Measurements from ENCODE around the gene CFAP107.

The CFAP107 gene

DNA sequence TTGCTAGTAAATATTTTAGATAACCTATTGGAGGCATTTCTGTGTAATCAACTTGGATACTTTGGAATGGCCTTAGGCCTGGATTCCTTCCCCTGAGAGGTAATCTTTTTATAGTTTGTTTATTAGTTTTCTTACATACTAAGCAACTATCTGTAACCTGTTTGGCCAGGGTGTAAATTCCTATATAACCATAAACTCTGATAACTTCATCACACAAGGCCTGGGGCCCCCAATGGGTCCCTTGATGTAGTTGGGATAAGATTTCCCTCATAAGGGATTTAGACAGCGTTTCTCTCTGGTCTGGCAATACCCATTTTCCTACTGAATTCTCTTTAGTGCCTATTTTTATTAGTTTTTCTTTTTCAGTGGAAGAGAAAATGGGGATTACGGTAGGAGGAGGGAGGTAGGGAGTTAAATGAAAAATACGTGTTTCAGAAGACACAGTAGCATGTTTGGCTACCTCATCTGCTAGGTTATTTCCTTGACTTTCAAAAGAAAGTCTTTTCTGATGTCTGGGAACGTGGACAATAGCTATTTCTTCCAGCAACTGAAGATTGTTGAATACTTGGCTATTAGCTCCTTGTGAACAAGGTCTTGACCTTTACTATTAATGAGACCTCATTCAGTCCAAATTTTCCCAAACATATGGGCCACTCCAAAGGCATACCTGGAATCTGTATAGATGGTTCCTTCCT, 37.5 kb upstream of the CFAP107 start:
- H3K23ac ChIP-seq (ENCODE audit: low read length): no peak overlapping the region
- DNase-seq: no peak
- H3K56ac ChIP-seq (ENCODE audit: low read length): no peak overlapping the region
- H3K4me2 ChIP-seq (ENCODE audit: low read length): no peak overlapping the region
- no peak overlapping the region for H3K4me3 ChIP-seq (ENCODE audit: low read length)
- H2AK5ac ChIP-seq (ENCODE audit: low read length): no peak overlapping the region
- H3K36me3 ChIP-seq (ENCODE audit: control insufficient read depth, insufficient read depth, low read length): no peaks in the 10 kb centered on the region
- H2BK120ac ChIP-seq (ENCODE audit: low read depth, low read length): no peak overlapping the region
- no peaks in the 10 kb centered on the region for H3K79me1 ChIP-seq (ENCODE audit: low read length)
- no peak overlapping the region for H3K9ac ChIP-seq (ENCODE audit: low read length)
- peaks cover 1% of the 10 kb centered on the region for H3K4me1 ChIP-seq (ENCODE audit: control insufficient read depth, low read depth, low read length)
- H4K8ac ChIP-seq (ENCODE audit: low read depth, low read length): no peak overlapping the region
- H3K27ac ChIP-seq (ENCODE audit: low read depth, low read length): no peak overlapping the region
- no peak overlapping the region for H4K5ac ChIP-seq (ENCODE audit: low read length)
- no peak overlapping the region for H3K4ac ChIP-seq (ENCODE audit: low read depth, low read length)
- no peak overlapping the region for H2BK15ac ChIP-seq (replicated peaks; ENCODE audit: low read depth)
- no peak overlapping the region for H2BK5ac ChIP-seq (ENCODE audit: low read length)
- H3K18ac ChIP-seq (ENCODE audit: low read length): no peak overlapping the region
- H3K79me2 ChIP-seq (ENCODE audit: control insufficient read depth, insufficient read depth, low read length): no peaks in the 10 kb centered on the region
- no CpG with 5 or more reads among the region's 4 CpGs for WGBS (ENCODE audit: extremely low coverage, insufficient coverage, low lambda C conversion rate)
- H3K27me3 ChIP-seq (ENCODE audit: insufficient read depth, low read length, poor library complexity): no peaks in the 10 kb centered on the region

DNA sequence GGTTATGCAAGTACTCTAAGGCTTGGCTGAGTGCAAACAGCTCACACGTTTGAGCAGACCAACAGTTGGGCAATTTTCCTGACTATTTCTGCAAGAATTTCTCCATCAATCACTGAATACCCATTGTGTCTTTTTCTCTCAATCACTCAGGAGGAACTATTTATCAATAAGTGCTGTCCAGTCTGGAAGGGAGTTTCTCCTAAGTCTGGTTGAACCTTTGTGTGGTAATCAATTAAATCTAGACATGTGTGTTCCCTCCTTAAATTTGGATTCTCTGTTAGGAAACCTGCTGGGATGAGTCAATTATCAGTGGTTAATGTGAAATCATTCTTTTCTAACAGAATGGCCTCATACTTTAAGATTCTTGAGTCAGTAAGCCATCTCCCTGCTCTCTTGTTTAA, 36.9 kb upstream of the CFAP107 start:
- H3K27me3 ChIP-seq (ENCODE audit: insufficient read depth, low read length, poor library complexity): no peaks in the 10 kb centered on the region
- WGBS (ENCODE audit: extremely low coverage, insufficient coverage, low lambda C conversion rate): no CpG with 5 or more reads among the region's 1 CpG
- H3K4me1 ChIP-seq (ENCODE audit: control insufficient read depth, low read depth, low read length): peaks cover 1% of the 10 kb centered on the region
- H3K27ac ChIP-seq (ENCODE audit: low read depth, low read length): no peak overlapping the region
- peak overlapping the region; percentile 12 for H2BK15ac ChIP-seq (replicated peaks; ENCODE audit: low read depth)
- H3K4me2 ChIP-seq (ENCODE audit: low read length): no peak overlapping the region
- no peaks in the 10 kb centered on the region for H3K79me2 ChIP-seq (ENCODE audit: control insufficient read depth, insufficient read depth, low read length)
- H3K18ac ChIP-seq (ENCODE audit: low read length): no peak overlapping the region
- no peak overlapping the region for H3K23ac ChIP-seq (ENCODE audit: low read length)
- H3K79me1 ChIP-seq (ENCODE audit: low read length): no peaks in the 10 kb centered on the region
- H3K4ac ChIP-seq (ENCODE audit: low read depth, low read length): no peak overlapping the region
- H3K36me3 ChIP-seq (ENCODE audit: control insufficient read depth, insufficient read depth, low read length): no peaks in the 10 kb centered on the region
- no peak overlapping the region for H4K5ac ChIP-seq (ENCODE audit: low read length)
- H3K9ac ChIP-seq (ENCODE audit: low read length): no peak overlapping the region
- H2BK5ac ChIP-seq (ENCODE audit: low read length): no peak overlapping the region
- no peak overlapping the region for H2BK120ac ChIP-seq (ENCODE audit: low read depth, low read length)
- no peak overlapping the region for H3K56ac ChIP-seq (ENCODE audit: low read length)
- no peak for DNase-seq
- no peak overlapping the region for H3K4me3 ChIP-seq (ENCODE audit: low read length)
- no peak overlapping the region for H4K8ac ChIP-seq (ENCODE audit: low read depth, low read length)
- no peak overlapping the region for H2AK5ac ChIP-seq (ENCODE audit: low read length)

DNA sequence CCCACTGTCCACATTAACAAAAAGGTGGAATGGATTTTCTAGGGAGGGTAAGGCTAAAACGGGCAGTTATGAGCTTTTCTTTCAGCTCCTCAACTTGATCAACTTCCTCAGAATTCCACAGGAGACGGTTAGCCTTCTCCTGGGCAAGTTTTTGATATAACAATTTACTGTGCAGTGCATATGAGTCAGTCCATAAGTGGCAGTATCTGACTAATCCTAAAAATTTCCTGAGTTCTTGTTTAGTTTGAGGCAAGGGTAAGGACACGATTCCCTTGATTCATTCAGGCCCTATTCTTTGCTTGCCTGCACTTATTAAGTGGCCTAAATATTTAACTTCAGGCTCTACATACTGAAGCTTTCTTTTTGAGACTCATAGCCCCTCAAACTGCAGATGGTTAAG, 36.3 kb upstream of the CFAP107 start:
- Histone ChIP-seq H3K27me3 (ENCODE audit: insufficient read depth, low read length, poor library complexity) (no peaks in the 10 kb centered on the region), H3K4me1 (ENCODE audit: control insufficient read depth, low read depth, low read length) (peaks cover 3% of the 10 kb centered on the region), H3K56ac (ENCODE audit: low read length) (no peak overlapping the region), H2BK120ac (ENCODE audit: low read depth, low read length) (peak overlapping the region; percentile 54), H3K36me3 (ENCODE audit: control insufficient read depth, insufficient read depth, low read length) (no peaks in the 10 kb centered on the region), H3K27ac (ENCODE audit: low read depth, low read length) (no peak overlapping the region), H3K4ac (ENCODE audit: low read depth, low read length) (peak overlapping the region; percentile 24), H3K79me2 (ENCODE audit: control insufficient read depth, insufficient read depth, low read length) (no peaks in the 10 kb centered on the region), H3K4me2 (ENCODE audit: low read length) (no peak overlapping the region), H2AK5ac (ENCODE audit: low read length) (no peak overlapping the region), H3K79me1 (ENCODE audit: low read length) (no peaks in the 10 kb centered on the region), H3K23ac (ENCODE audit: low read length) (no peak overlapping the region), H3K9ac (ENCODE audit: low read length) (no peak overlapping the region), H2BK5ac (ENCODE audit: low read length) (no peak overlapping the region), H3K18ac (ENCODE audit: low read length) (peak overlapping the region; percentile 94), H4K8ac (ENCODE audit: low read depth, low read length) (no peak overlapping the region), H2BK15ac (replicated peaks; ENCODE audit: low read depth) (no peak overlapping the region), H4K5ac (ENCODE audit: low read length) (no peak overlapping the region), H3K4me3 (ENCODE audit: low read length) (no peak overlapping the region)
- no peak for DNase-seq
- WGBS (ENCODE audit: extremely low coverage, insufficient coverage, low lambda C conversion rate): no CpG with 5 or more reads among the region's 3 CpGs

DNA sequence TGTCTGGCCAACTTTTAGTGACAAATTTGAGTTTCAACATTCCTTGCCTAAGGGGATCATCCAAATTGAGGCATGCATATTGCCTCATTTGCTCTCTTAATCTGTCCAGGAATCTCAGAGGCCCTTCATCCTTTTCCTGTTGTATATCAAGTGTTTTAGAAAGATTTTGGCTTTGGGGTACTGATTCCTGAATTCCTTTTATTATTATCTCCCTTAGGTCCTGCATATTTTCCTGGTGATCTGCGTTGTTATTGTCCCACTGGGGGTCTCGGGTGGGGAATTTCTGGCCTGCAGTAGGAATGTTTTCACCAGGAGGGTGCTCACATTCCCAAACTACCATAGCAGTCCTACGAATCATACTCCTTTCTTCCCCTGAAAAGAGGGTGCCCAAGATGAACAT, 34.5 kb upstream of the CFAP107 start:
- Histone ChIP-seq H3K4me2 (ENCODE audit: low read length) (no peak overlapping the region), H2BK15ac (replicated peaks; ENCODE audit: low read depth) (no peak overlapping the region), H3K9ac (ENCODE audit: low read length) (no peak overlapping the region), H2BK5ac (ENCODE audit: low read length) (peak overlapping the region; percentile 4), H3K4ac (ENCODE audit: low read depth, low read length) (peak overlapping the region; percentile 36), H3K79me2 (ENCODE audit: control insufficient read depth, insufficient read depth, low read length) (no peaks in the 10 kb centered on the region), H2AK5ac (ENCODE audit: low read length) (no peak overlapping the region), H3K18ac (ENCODE audit: low read length) (peak overlapping the region; percentile 63), H3K79me1 (ENCODE audit: low read length) (no peaks in the 10 kb centered on the region), H3K27ac (ENCODE audit: low read depth, low read length) (peak overlapping the region; percentile 89), H4K5ac (ENCODE audit: low read length) (no peak overlapping the region), H3K27me3 (ENCODE audit: insufficient read depth, low read length, poor library complexity) (no peaks in the 10 kb centered on the region), H3K23ac (ENCODE audit: low read length) (no peak overlapping the region), H3K4me1 (ENCODE audit: control insufficient read depth, low read depth, low read length) (peaks cover 10% of the 10 kb centered on the region), H2BK120ac (ENCODE audit: low read depth, low read length) (peak overlapping the region; percentile 55), H3K56ac (ENCODE audit: low read length) (no peak overlapping the region), H3K4me3 (ENCODE audit: low read length) (no peak overlapping the region), H4K8ac (ENCODE audit: low read depth, low read length) (no peak overlapping the region), H3K36me3 (ENCODE audit: control insufficient read depth, insufficient read depth, low read length) (no peaks in the 10 kb centered on the region)
- no CpG with 5 or more reads among the region's 3 CpGs for WGBS (ENCODE audit: extremely low coverage, insufficient coverage, low lambda C conversion rate)
- peak; percentile 71 for DNase-seq

DNA sequence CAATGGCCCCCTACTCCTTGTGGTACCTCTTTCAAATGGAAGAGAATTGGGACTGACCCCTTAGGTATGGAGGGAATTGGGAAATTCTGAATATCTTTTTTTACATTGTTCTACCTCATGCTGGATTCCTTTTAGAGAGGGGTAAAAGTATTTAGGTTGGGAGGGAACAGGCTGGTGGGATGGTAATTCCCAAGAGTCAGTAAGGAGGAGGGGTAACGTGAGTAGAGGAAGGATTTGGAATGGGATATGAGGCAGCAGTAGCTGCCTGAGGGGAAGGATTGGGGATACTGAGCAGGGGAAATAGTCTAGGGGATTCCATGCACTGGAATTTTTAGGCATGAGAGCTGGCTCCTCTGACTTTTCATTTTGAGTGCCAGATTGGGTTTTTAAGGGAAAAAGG, 33.9 kb upstream of the CFAP107 start:
- H3K56ac ChIP-seq (ENCODE audit: low read length): peak overlapping the region; percentile 25
- H4K8ac ChIP-seq (ENCODE audit: low read depth, low read length): no peak overlapping the region
- H3K23ac ChIP-seq (ENCODE audit: low read length): no peak overlapping the region
- H2BK120ac ChIP-seq (ENCODE audit: low read depth, low read length): peak overlapping the region; percentile 55
- H2BK15ac ChIP-seq (replicated peaks; ENCODE audit: low read depth): no peak overlapping the region
- peak overlapping the region; percentile 4 for H2BK5ac ChIP-seq (ENCODE audit: low read length)
- H3K4me1 ChIP-seq (ENCODE audit: control insufficient read depth, low read depth, low read length): peaks cover 10% of the 10 kb centered on the region
- H3K36me3 ChIP-seq (ENCODE audit: control insufficient read depth, insufficient read depth, low read length): no peaks in the 10 kb centered on the region
- H3K27ac ChIP-seq (ENCODE audit: low read depth, low read length): peak overlapping the region; percentile 89
- no peak overlapping the region for H3K4me3 ChIP-seq (ENCODE audit: low read length)
- no CpG with 5 or more reads among the region's 1 CpG for WGBS (ENCODE audit: extremely low coverage, insufficient coverage, low lambda C conversion rate)
- H3K18ac ChIP-seq (ENCODE audit: low read length): peak overlapping the region; percentile 99
- H4K5ac ChIP-seq (ENCODE audit: low read length): no peak overlapping the region
- no peak overlapping the region for H3K4me2 ChIP-seq (ENCODE audit: low read length)
- no peaks in the 10 kb centered on the region for H3K79me2 ChIP-seq (ENCODE audit: control insufficient read depth, insufficient read depth, low read length)
- H3K4ac ChIP-seq (ENCODE audit: low read depth, low read length): peak overlapping the region; percentile 45
- DNase-seq: peak; percentile 78
- H2AK5ac ChIP-seq (ENCODE audit: low read length): no peak overlapping the region
- no peak overlapping the region for H3K9ac ChIP-seq (ENCODE audit: low read length)
- H3K79me1 ChIP-seq (ENCODE audit: low read length): no peaks in the 10 kb centered on the region
- no peaks in the 10 kb centered on the region for H3K27me3 ChIP-seq (ENCODE audit: insufficient read depth, low read length, poor library complexity)

DNA sequence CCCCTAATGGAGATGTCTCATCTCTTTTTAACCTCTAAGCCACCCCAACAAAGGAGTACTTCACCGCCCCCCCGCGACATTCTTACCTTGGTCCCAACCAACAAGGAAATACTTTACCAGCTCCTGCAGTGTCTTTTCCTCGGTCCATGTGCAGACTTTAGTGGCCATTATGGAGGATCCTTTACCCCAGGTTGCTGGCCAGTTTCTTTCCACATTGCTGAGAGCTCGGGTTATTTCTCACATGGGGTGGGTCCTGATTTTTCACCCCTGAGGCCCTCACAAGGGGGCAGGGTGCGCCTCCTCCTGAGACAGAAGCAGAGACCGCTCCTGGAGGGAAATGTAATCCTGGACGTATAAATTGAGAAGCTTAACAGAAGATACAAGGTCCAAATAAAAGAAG, 33.1 kb upstream of the CFAP107 start:
- Histone ChIP-seq H3K36me3 (ENCODE audit: control insufficient read depth, insufficient read depth, low read length) (no peaks in the 10 kb centered on the region), H3K4ac (ENCODE audit: low read depth, low read length) (peak overlapping the region; percentile 98)

More for the DNA sequence above, 33.1 kb upstream of the CFAP107 start:
- H3K27me3 ChIP-seq (ENCODE audit: insufficient read depth, low read length, poor library complexity): no peaks in the 10 kb centered on the region
- H2BK120ac ChIP-seq (ENCODE audit: low read depth, low read length): peak overlapping the region; percentile 100
- no peak overlapping the region for H2BK15ac ChIP-seq (replicated peaks; ENCODE audit: low read depth)
- no peak overlapping the region for H3K4me2 ChIP-seq (ENCODE audit: low read length)
- WGBS (ENCODE audit: extremely low coverage, insufficient coverage, low lambda C conversion rate): no CpG with 5 or more reads among the region's 8 CpGs
- H4K8ac ChIP-seq (ENCODE audit: low read depth, low read length): peak overlapping the region; percentile 66
- H3K4me3 ChIP-seq (ENCODE audit: low read length): no peak overlapping the region
- H3K4me1 ChIP-seq (ENCODE audit: control insufficient read depth, low read depth, low read length): peaks cover 10% of the 10 kb centered on the region
- H3K56ac ChIP-seq (ENCODE audit: low read length): peak overlapping the region; percentile 54
- H3K27ac ChIP-seq (ENCODE audit: low read depth, low read length): peak overlapping the region; percentile 85
- H3K79me1 ChIP-seq (ENCODE audit: low read length): no peaks in the 10 kb centered on the region
- H2BK5ac ChIP-seq (ENCODE audit: low read length): peak overlapping the region; percentile 16
- H3K9ac ChIP-seq (ENCODE audit: low read length): no peak overlapping the region
- H3K23ac ChIP-seq (ENCODE audit: low read length): no peak overlapping the region
- H4K5ac ChIP-seq (ENCODE audit: low read length): no peak overlapping the region
- DNase-seq: no peak
- H2AK5ac ChIP-seq (ENCODE audit: low read length): no peak overlapping the region
- no peaks in the 10 kb centered on the region for H3K79me2 ChIP-seq (ENCODE audit: control insufficient read depth, insufficient read depth, low read length)
- H3K18ac ChIP-seq (ENCODE audit: low read length): peak overlapping the region; percentile 99
